ENCODE measurements around the gene MEOX1.
"Not testable (repeated sequence)": the region's sequence is repeated elsewhere in the genome, so short reads cannot be mapped to it uniquely, and the experiment has no call there.

MEOX1 gene

GRCh38 chr17:43616852-43617251 is 44.9 kb downstream of the MEOX1 start:
- DNase-seq (ENCODE audit: low spot score), result no peak

GRCh38 chr17:43616421-43616820 is 45.3 kb downstream of the MEOX1 start:
- no peak for DNase-seq (ENCODE audit: low spot score)

GRCh38 chr17:43616029-43616351 is 45.7 kb downstream of the MEOX1 start:
- no peak for DNase-seq (ENCODE audit: low spot score)

- no peak for DNase-seq (ENCODE audit: low spot score)
Observed at GRCh38 chr17:43615330-43616028, 46.2 kb downstream of the MEOX1 start.

GRCh38 chr17:43614561-43614960 is 47.2 kb downstream of the MEOX1 start:
- no peak for DNase-seq (ENCODE audit: low spot score)

GRCh38 chr17:43613917-43614316 is 47.8 kb downstream of the MEOX1 start:
- DNase-seq (ENCODE audit: low spot score), result no peak

GRCh38 chr17:43612515-43612914 is 49.2 kb downstream of the MEOX1 start:
- DNase-seq (ENCODE audit: low spot score), result no peak

- no peak for DNase-seq (ENCODE audit: low spot score)
Observed at GRCh38 chr17:43611230-43611969, 50.3 kb downstream of the MEOX1 start.

- no peak for DNase-seq (ENCODE audit: low spot score)
Observed at GRCh38 chr17:43609613-43610385, 51.9 kb downstream of the MEOX1 start.

- no peak for DNase-seq (ENCODE audit: low spot score)
Observed at GRCh38 chr17:43608313-43608712, 53.4 kb downstream of the MEOX1 start.

GRCh38 chr17:43604549-43604948 is 57.2 kb downstream of the MEOX1 start:
- DNase-seq (ENCODE audit: low spot score), result no peak

GRCh38 chr17:43603321-43603720 is 58.4 kb downstream of the MEOX1 start:
- no peak for DNase-seq (ENCODE audit: low spot score)

GRCh38 chr17:43602556-43602955 is 59.2 kb downstream of the MEOX1 start:
- DNase-seq (ENCODE audit: low spot score), result not testable (repeated sequence)

- DNase-seq (ENCODE audit: low spot score), result peak; percentile 31
Observed at GRCh38 chr17:43601280-43602039, 60.3 kb downstream of the MEOX1 start.

- peak; percentile 81 for DNase-seq (ENCODE audit: low spot score)
Observed at GRCh38 chr17:43599835-43600234, 61.9 kb downstream of the MEOX1 start.

GRCh38 chr17:43599046-43599395 is 62.7 kb downstream of the MEOX1 start:
- no peak for DNase-seq (ENCODE audit: low spot score)

GRCh38 chr17:43598357-43599045 is 63.2 kb downstream of the MEOX1 start:
- no peak for DNase-seq (ENCODE audit: low spot score)

- no peak for DNase-seq (ENCODE audit: low spot score)
Observed at GRCh38 chr17:43597624-43598356, 63.9 kb downstream of the MEOX1 start.

GRCh38 chr17:43595466-43595865 is 66.3 kb downstream of the MEOX1 start:
- no peak for DNase-seq (ENCODE audit: low spot score)

- peak; percentile 86 for DNase-seq (ENCODE audit: low spot score)
Observed at GRCh38 chr17:43591779-43592562, 69.8 kb downstream of the MEOX1 start.
